SK-N-SH (cell line): Measurements from ENCODE around the gene CEP112. TPM values are rescaled to one million over a fixed set of nuclear protein-coding genes. Genes with fewer than 3 reads are reported as not detected.

Experiments used
- CTCF ChIA-PET: fragments of 300-600, 350-600 bp; formaldehyde crosslinking; extraction: SDS; loops from one replicate; lab custom pipeline; 2021; lab: Yijun Ruan, JAX
- POLR2A ChIA-PET: fragments of 350-600 bp; sonication (Branson Sonifier 250); formaldehyde crosslinking; extraction: SDS; loops from one replicate; lab custom pipeline; 2020; ENCODE audit warnings: antibody characterized with exemption, inconsistent platforms; lab: Yijun Ruan, JAX
- DNase-seq: peaks from one replicate; pipeline ENCODE4 v3.0.0; 2012
- H2AFZ ChIP-seq: fragments of 200-600 bp; sonication (generic); 2 replicates; pipeline ENCODE4 v1.8.1; 2016; ENCODE audit warnings: antibody characterized with exemption, mild to moderate bottlenecking, low read depth
- H3F3A ChIP-seq: fragments of 200-600 bp; sonication (generic); replicated peaks from 2 replicates; pipeline ENCODE3; 2016; ENCODE audit warnings: antibody characterized with exemption, mild to moderate bottlenecking; ENCODE audit not compliant: insufficient read depth
- H3K27ac ChIP-seq, 2 experiments: fragments of 200-500 bp in 1 of 2; fragments of 200-600 bp in 1 of 2; sonication (Bioruptor generic) in 1 of 2; sonication (generic), shearing (Covaris generic) in 1 of 2; 2 replicates each; pipeline versions ENCODE4 v1.5.1 to v1.6.1; 2014 to 2016; ENCODE audit warnings: low read depth in 2 of 2, inconsistent platforms in 1 of 2, low read length in 1 of 2, mild to moderate bottlenecking in 1 of 2, mixed read lengths in 1 of 2
- H3K27me3 ChIP-seq: fragments of 200-600 bp; sonication (generic), shearing (Covaris generic); 2 replicates; pipeline ENCODE4 v1.6.1; 2016; ENCODE audit warnings: mixed run types; ENCODE audit not compliant: insufficient read depth
- H3K36me3 ChIP-seq, 2 experiments: fragments of 200-500 bp in 1 of 2; fragments of 200-600 bp in 1 of 2; sonication (Bioruptor generic) in 1 of 2; sonication (generic) in 1 of 2; replicated peaks in 1 of 2; 2 replicates each; pipeline versions ENCODE3 to v1.5.1; 2014 to 2016; ENCODE audit warnings: low read length in 1 of 2, mild to moderate bottlenecking in 1 of 2; ENCODE audit not compliant: insufficient read depth in 2 of 2, control insufficient read depth in 1 of 2
- H3K4me1 ChIP-seq, 2 experiments: fragments of 200-500 bp in 1 of 2; fragments of 200-600 bp in 1 of 2; sonication (Bioruptor generic) in 1 of 2; sonication (generic), shearing (Covaris generic) in 1 of 2; 2 replicates each; pipeline versions ENCODE4 v1.5.1 to v1.6.1; 2014 to 2016; ENCODE audit warnings: low read depth in 1 of 2, low read length in 1 of 2, mixed run types in 1 of 2; ENCODE audit not compliant: insufficient read depth in 2 of 2, control insufficient read depth in 1 of 2
- H3K4me2 ChIP-seq: fragments of 200-600 bp; sonication (generic), shearing (Covaris generic); 2 replicates; pipeline ENCODE4 v1.6.1; 2017; ENCODE audit warnings: mixed run types
- H3K4me3 ChIP-seq, 2 experiments: fragments of 200-500 bp in 1 of 2; fragments of 200-600 bp in 1 of 2; sonication (Bioruptor generic) in 1 of 2; sonication (generic), shearing (Covaris generic) in 1 of 2; 2 replicates each; pipeline versions ENCODE4 v1.5.1 to v1.8.1; 2014 to 2016; ENCODE audit warnings: low read depth in 2 of 2, inconsistent platforms in 1 of 2, low read length in 1 of 2, mild to moderate bottlenecking in 1 of 2, mixed read lengths in 1 of 2, moderate library complexity in 1 of 2
- H3K79me2 ChIP-seq: fragments of 200-600 bp; sonication (generic); 2 replicates; pipeline ENCODE4 v1.8.1; 2017; ENCODE audit warnings: mild to moderate bottlenecking; ENCODE audit not compliant: insufficient read depth
- H3K9ac ChIP-seq: fragments of 200-600 bp; sonication (generic); 2 replicates; pipeline ENCODE4 v1.6.1; 2017; ENCODE audit warnings: mixed run types
- H3K9me2 ChIP-seq: fragments of 200-600 bp; sonication (generic); 2 replicates; pipeline ENCODE4 v1.6.1; 2017; ENCODE audit warnings: mixed run types
- H3K9me3 ChIP-seq: fragments of 200-600 bp; sonication (generic); 2 replicates; pipeline ENCODE4 v1.6.1; 2017; ENCODE audit warnings: mixed run types, mild to moderate bottlenecking, moderate library complexity
- H4K20me1 ChIP-seq: fragments of 200-600 bp; sonication (generic); 2 replicates; pipeline ENCODE4 v1.6.1; 2017; ENCODE audit warnings: mild to moderate bottlenecking, mixed run types; ENCODE audit not compliant: insufficient read depth
- CHD2 ChIP-seq: fragments of 150-350 bp; IDR thresholded peaks from 2 replicates; pipeline ENCODE4 v1.6.1; 2018; ENCODE audit warnings: low read length; ENCODE audit not compliant: partially characterized antibody
- CTCF ChIP-seq: fragments of 200-600 bp; sonication (generic); IDR thresholded peaks from 2 replicates; pipeline ENCODE4 v1.6.1; 2017; ENCODE audit warnings: antibody characterized with exemption, mild to moderate bottlenecking, moderate library complexity
- EP300 ChIP-seq, 2 experiments: IDR thresholded peaks; 2 replicates each; pipeline versions ENCODE4 v1.4.0 to v1.6.1; 2012; ENCODE audit warnings: borderline replicate concordance in 1 of 2, low read depth in 1 of 2, low read length in 1 of 2
- GABPA ChIP-seq: IDR thresholded peaks from 2 replicates; pipeline ENCODE4 v1.4.0; 2012; ENCODE audit warnings: low read depth, mild to moderate bottlenecking
- GATA2 ChIP-seq: sonication (generic); formaldehyde crosslinking; IDR thresholded peaks from 2 replicates; pipeline ENCODE4 v1.5.0; 2020; ENCODE audit warnings: mild to moderate bottlenecking, missing genetic modification reagents
- MEF2A ChIP-seq: IDR thresholded peaks from 2 replicates; pipeline ENCODE4 v1.4.0; 2012; ENCODE audit warnings: low read depth, borderline replicate concordance
- MXI1 ChIP-seq: IDR thresholded peaks from 2 replicates; pipeline ENCODE4 v1.6.1; 2012; ENCODE audit warnings: mild to moderate bottlenecking, low read depth, low read length, improper control_type of control experiment
- NFIC ChIP-seq: IDR thresholded peaks from 2 replicates; pipeline ENCODE4 v1.4.0; 2012; ENCODE audit warnings: borderline replicate concordance
- PBX3 ChIP-seq: IDR thresholded peaks from 2 replicates; pipeline ENCODE4; 2012
- POLR2AphosphoS5 ChIP-seq: IDR thresholded peaks from 2 replicates; pipeline ENCODE4 v1.6.1; 2012; ENCODE audit warnings: low read depth, low read length
- RAD21 ChIP-seq: IDR thresholded peaks from 2 replicates; pipeline ENCODE4 v1.6.1; 2012; ENCODE audit warnings: mild to moderate bottlenecking, low read length
- SMC3 ChIP-seq: IDR thresholded peaks from 2 replicates; pipeline ENCODE4 v1.6.1; 2012; ENCODE audit warnings: low read depth, low read length, improper control_type of control experiment
- TCF12 ChIP-seq: IDR thresholded peaks from 2 replicates; pipeline ENCODE4 v1.4.0; 2012
- USF1 ChIP-seq: IDR thresholded peaks from 2 replicates; pipeline ENCODE4 v1.4.0; 2012; ENCODE audit warnings: low read depth, borderline replicate concordance
- USF2 ChIP-seq: fragments of 150-350 bp; IDR thresholded peaks from 2 replicates; pipeline ENCODE4 v1.6.1; 2017; ENCODE audit warnings: antibody characterized with exemption, low read length, low read depth, borderline replicate concordance
- YY1 ChIP-seq: IDR thresholded peaks from 2 replicates; pipeline ENCODE4 v1.4.0; 2012; ENCODE audit warnings: low read depth, mild to moderate bottlenecking
- ZBTB33 ChIP-seq: IDR thresholded peaks from 2 replicates; pipeline ENCODE4 v1.4.0; 2012; ENCODE audit warnings: low read depth, borderline replicate concordance
- WGBS: methylation state at CpG from one replicate; pipeline ENCODE4 v1.1.6; 2017; ENCODE audit warnings: low lambda C conversion rate; 5-methylcytosine and 5-hydroxymethylcytosine counted together
- polyA plus RNA-seq, 3 experiments: library from polyadenylated mRNA; depleted of rRNA; stranded (reverse); fragments of >200 nt; gene quantifications; 2 replicates each; pipeline ENCODE4 v1.2.3, GENCODE V29; 2012

Gene CEP112
- polyA plus RNA-seq, 1 of the 3 experiments (the other 2 are of a cell fraction), result 7.9 TPM

GRCh38 chr17:65604070-65604469 lies 587.9 kb downstream of the CEP112 start:
- WGBS, result 60% methylated on average over 4 of the region's 4 CpGs
- no peak overlapping the region for H3K9ac ChIP-seq
- H3K36me3 ChIP-seq, result no peaks in the 10 kb centered on the region
- no peaks in the 10 kb centered on the region for H3K27me3 ChIP-seq
- H4K20me1 ChIP-seq, result no peaks in the 10 kb centered on the region
- no peaks in the 10 kb centered on the region for H3K9me3 ChIP-seq
- CTCF ChIA-PET, result interaction anchor here (1.2 kb wide), 1 partner anchor 47 kb away, joined by 4 read pairs; no protein-coding TSS in a partner anchor
- no peak for TF ChIP-seq MEF2A
- TF ChIP-seq SMC3, result no peak
- no peak for TF ChIP-seq CHD2
- TF ChIP-seq PBX3, result no peak
- TF ChIP-seq MXI1, result no peak
- TF ChIP-seq, all 33 proteins: peak for 0
- Histone ChIP-seq H3K9me2 (no peaks in the 10 kb centered on the region), H3K4me3 (no peak overlapping the region), H3K4me1 (no peaks in the 10 kb centered on the region), H3K79me2 (no peaks in the 10 kb centered on the region), H3K27ac (no peak overlapping the region), H2AFZ (no peak overlapping the region), H3K4me2 (no peak overlapping the region), H3F3A (no peaks in the 10 kb centered on the region)
- no peak for DNase-seq
- POLR2A ChIA-PET, result no interaction called here

- H3K79me2 ChIP-seq, result no peaks in the 10 kb centered on the region
Observed at GRCh38 chr17:65601881-65602280, 590.1 kb downstream of the CEP112 start.

GRCh38 chr17:65601145-65601544 lies 590.8 kb downstream of the CEP112 start:
- no peak overlapping the region for H3K4me3 ChIP-seq
- no peak overlapping the region for H3K4me2 ChIP-seq
- no peaks in the 10 kb centered on the region for H4K20me1 ChIP-seq
- no peaks in the 10 kb centered on the region for H3K4me1 ChIP-seq
- H3K9me2 ChIP-seq, result no peaks in the 10 kb centered on the region
- H3K9me3 ChIP-seq, result no peaks in the 10 kb centered on the region
- H3K27me3 ChIP-seq, result no peaks in the 10 kb centered on the region
- 48% methylated on average over 1 of the region's 1 CpG for WGBS
- no peak overlapping the region for H3K27ac ChIP-seq
- no peak for DNase-seq
- no peak overlapping the region for H3K9ac ChIP-seq
- POLR2A ChIA-PET, result no interaction called here
- H2AFZ ChIP-seq, result no peak overlapping the region
- CTCF ChIA-PET, result interaction anchor here (1.1 kb wide), 1 partner anchor 12 kb away, joined by 3 read pairs; no protein-coding TSS in a partner anchor
- H3K36me3 ChIP-seq, result no peaks in the 10 kb centered on the region
- H3K79me2 ChIP-seq, result no peaks in the 10 kb centered on the region
- no peaks in the 10 kb centered on the region for H3F3A ChIP-seq
- TF ChIP-seq POLR2AphosphoS5 (no peak), YY1 (no peak), EP300 (IDR thresholded peaks at IDR 0.05; ENCODE audit: borderline replicate concordance in 1 of 2, low read depth in 1 of 2, low read length in 1 of 2) (no peak), GABPA (no peak), GATA2 (CRISPR knock-in tag) (no peak), TCF12 (no peak), ZBTB33 (no peak), NFIC (no peak), USF2 (no peak), USF1 (no peak), SMC3 (no peak), CTCF (no peak)

More at GRCh38 chr17:65601881-65602280, 590.1 kb downstream of the CEP112 start:
- Histone ChIP-seq H3K9me2 (no peaks in the 10 kb centered on the region), H4K20me1 (no peaks in the 10 kb centered on the region), H3K36me3 (no peaks in the 10 kb centered on the region), H3K4me2 (no peak overlapping the region), H3K9me3 (no peaks in the 10 kb centered on the region), H3K27ac (no peak overlapping the region), H3K9ac (no peak overlapping the region), H3K4me3 (no peak overlapping the region), H3K27me3 (no peaks in the 10 kb centered on the region), H3K4me1 (no peaks in the 10 kb centered on the region), H3F3A (no peaks in the 10 kb centered on the region), H2AFZ (no peak overlapping the region)
- WGBS, result 43% methylated on average over 2 of the region's 2 CpGs
- no peak for DNase-seq
- ChIA-PET CTCF (interaction anchor here (1.1 kb wide), 1 partner anchor 11 kb away, joined by 3 read pairs; no protein-coding TSS in a partner anchor), POLR2A (no interaction called here)
- TF ChIP-seq RAD21, result no peak
